SK-N-SH (cell line): ENCODE data around the gene ASAP2. TPM values are rescaled to one million over a fixed set of nuclear protein-coding genes. Genes with fewer than 3 reads are reported as not detected.

ENCODE experiments used
- CTCF ChIA-PET: fragments of 300-600, 350-600 bp; formaldehyde crosslinking; extraction: SDS; loops from one replicate; lab custom pipeline; 2021; lab: Yijun Ruan, JAX
- POLR2A ChIA-PET: fragments of 350-600 bp; sonication (Branson Sonifier 250); formaldehyde crosslinking; extraction: SDS; loops from one replicate; lab custom pipeline; 2020; ENCODE audit warnings: antibody characterized with exemption, inconsistent platforms; lab: Yijun Ruan, JAX
- DNase-seq: peaks from one replicate; pipeline ENCODE4 v3.0.0; 2012
- H2AFZ ChIP-seq: fragments of 200-600 bp; sonication (generic); 2 replicates; pipeline ENCODE4 v1.8.1; 2016; ENCODE audit warnings: antibody characterized with exemption, mild to moderate bottlenecking, low read depth
- H3F3A ChIP-seq: fragments of 200-600 bp; sonication (generic); replicated peaks from 2 replicates; pipeline ENCODE3; 2016; ENCODE audit warnings: antibody characterized with exemption, mild to moderate bottlenecking; ENCODE audit not compliant: insufficient read depth
- H3K27ac ChIP-seq, 2 experiments: fragments of 200-500 bp in 1 of 2; fragments of 200-600 bp in 1 of 2; sonication (Bioruptor generic) in 1 of 2; sonication (generic), shearing (Covaris generic) in 1 of 2; 2 replicates each; pipeline versions ENCODE4 v1.5.1 to v1.6.1; 2014 to 2016; ENCODE audit warnings: low read depth in 2 of 2, inconsistent platforms in 1 of 2, low read length in 1 of 2, mild to moderate bottlenecking in 1 of 2, mixed read lengths in 1 of 2
- H3K27me3 ChIP-seq: fragments of 200-600 bp; sonication (generic), shearing (Covaris generic); 2 replicates; pipeline ENCODE4 v1.6.1; 2016; ENCODE audit warnings: mixed run types; ENCODE audit not compliant: insufficient read depth
- H3K36me3 ChIP-seq, 2 experiments: fragments of 200-500 bp in 1 of 2; fragments of 200-600 bp in 1 of 2; sonication (Bioruptor generic) in 1 of 2; sonication (generic) in 1 of 2; replicated peaks in 1 of 2; 2 replicates each; pipeline versions ENCODE3 to v1.5.1; 2014 to 2016; ENCODE audit warnings: low read length in 1 of 2, mild to moderate bottlenecking in 1 of 2; ENCODE audit not compliant: insufficient read depth in 2 of 2, control insufficient read depth in 1 of 2
- H3K4me1 ChIP-seq, 2 experiments: fragments of 200-500 bp in 1 of 2; fragments of 200-600 bp in 1 of 2; sonication (Bioruptor generic) in 1 of 2; sonication (generic), shearing (Covaris generic) in 1 of 2; 2 replicates each; pipeline versions ENCODE4 v1.5.1 to v1.6.1; 2014 to 2016; ENCODE audit warnings: low read depth in 1 of 2, low read length in 1 of 2, mixed run types in 1 of 2; ENCODE audit not compliant: insufficient read depth in 2 of 2, control insufficient read depth in 1 of 2
- H3K4me2 ChIP-seq: fragments of 200-600 bp; sonication (generic), shearing (Covaris generic); 2 replicates; pipeline ENCODE4 v1.6.1; 2017; ENCODE audit warnings: mixed run types
- H3K4me3 ChIP-seq, 2 experiments: fragments of 200-500 bp in 1 of 2; fragments of 200-600 bp in 1 of 2; sonication (Bioruptor generic) in 1 of 2; sonication (generic), shearing (Covaris generic) in 1 of 2; 2 replicates each; pipeline versions ENCODE4 v1.5.1 to v1.8.1; 2014 to 2016; ENCODE audit warnings: low read depth in 2 of 2, inconsistent platforms in 1 of 2, low read length in 1 of 2, mild to moderate bottlenecking in 1 of 2, mixed read lengths in 1 of 2, moderate library complexity in 1 of 2
- H3K79me2 ChIP-seq: fragments of 200-600 bp; sonication (generic); 2 replicates; pipeline ENCODE4 v1.8.1; 2017; ENCODE audit warnings: mild to moderate bottlenecking; ENCODE audit not compliant: insufficient read depth
- H3K9ac ChIP-seq: fragments of 200-600 bp; sonication (generic); 2 replicates; pipeline ENCODE4 v1.6.1; 2017; ENCODE audit warnings: mixed run types
- H3K9me2 ChIP-seq: fragments of 200-600 bp; sonication (generic); 2 replicates; pipeline ENCODE4 v1.6.1; 2017; ENCODE audit warnings: mixed run types
- H3K9me3 ChIP-seq: fragments of 200-600 bp; sonication (generic); 2 replicates; pipeline ENCODE4 v1.6.1; 2017; ENCODE audit warnings: mixed run types, mild to moderate bottlenecking, moderate library complexity
- H4K20me1 ChIP-seq: fragments of 200-600 bp; sonication (generic); 2 replicates; pipeline ENCODE4 v1.6.1; 2017; ENCODE audit warnings: mild to moderate bottlenecking, mixed run types; ENCODE audit not compliant: insufficient read depth
- CHD2 ChIP-seq: fragments of 150-350 bp; IDR thresholded peaks from 2 replicates; pipeline ENCODE4 v1.6.1; 2018; ENCODE audit warnings: low read length; ENCODE audit not compliant: partially characterized antibody
- ELF1 ChIP-seq: IDR thresholded peaks from 2 replicates; pipeline ENCODE4 v1.4.0; 2012
- FOXJ3 ChIP-seq: sonication (generic); formaldehyde crosslinking; IDR thresholded peaks from 2 replicates; pipeline ENCODE4 v1.5.1; 2020; ENCODE audit warnings: mild to moderate bottlenecking, missing genetic modification reagents
- GABPA ChIP-seq: IDR thresholded peaks from 2 replicates; pipeline ENCODE4 v1.4.0; 2012; ENCODE audit warnings: low read depth, mild to moderate bottlenecking
- GATA2 ChIP-seq: sonication (generic); formaldehyde crosslinking; IDR thresholded peaks from 2 replicates; pipeline ENCODE4 v1.5.0; 2020; ENCODE audit warnings: mild to moderate bottlenecking, missing genetic modification reagents
- JUND ChIP-seq: IDR thresholded peaks from 2 replicates; pipeline ENCODE4 v1.4.0; 2012
- MEF2A ChIP-seq: IDR thresholded peaks from 2 replicates; pipeline ENCODE4 v1.4.0; 2012; ENCODE audit warnings: low read depth, borderline replicate concordance
- POLR2AphosphoS5 ChIP-seq: IDR thresholded peaks from 2 replicates; pipeline ENCODE4 v1.6.1; 2012; ENCODE audit warnings: low read depth, low read length
- RAD21 ChIP-seq: IDR thresholded peaks from 2 replicates; pipeline ENCODE4 v1.6.1; 2012; ENCODE audit warnings: mild to moderate bottlenecking, low read length
- RCOR1 ChIP-seq: fragments of 150-350 bp; IDR thresholded peaks from 2 replicates; pipeline ENCODE4 v1.6.1; 2017; ENCODE audit warnings: antibody characterized with exemption, low read length
- SMC3 ChIP-seq: IDR thresholded peaks from 2 replicates; pipeline ENCODE4 v1.6.1; 2012; ENCODE audit warnings: low read depth, low read length, improper control_type of control experiment
- TCF12 ChIP-seq: IDR thresholded peaks from 2 replicates; pipeline ENCODE4 v1.4.0; 2012
- YY1 ChIP-seq: IDR thresholded peaks from 2 replicates; pipeline ENCODE4 v1.4.0; 2012; ENCODE audit warnings: low read depth, mild to moderate bottlenecking
- WGBS: methylation state at CpG from one replicate; pipeline ENCODE4 v1.1.6; 2017; ENCODE audit warnings: low lambda C conversion rate; 5-methylcytosine and 5-hydroxymethylcytosine counted together
- polyA plus RNA-seq, 3 experiments: library from polyadenylated mRNA; depleted of rRNA; stranded (reverse); fragments of >200 nt; gene quantifications; 2 replicates each; pipeline ENCODE4 v1.2.3, GENCODE V29; 2012
- TF ChIP-seq, protein P1 (sequence below): fragments of 200-600 bp; sonication (generic); IDR thresholded peaks from 2 replicates; pipeline ENCODE4 v1.6.1; 2017; ENCODE audit warnings: antibody characterized with exemption, mild to moderate bottlenecking, moderate library complexity
- TF ChIP-seq, protein P2 (sequence below): IDR thresholded peaks from 2 replicates; pipeline ENCODE4 v1.4.0; 2012; ENCODE audit warnings: low read depth, borderline replicate concordance
- TF ChIP-seq, protein P3 (sequence below): IDR thresholded peaks from 2 replicates; pipeline ENCODE4 v1.4.0; 2012; ENCODE audit warnings: low read depth
- TF ChIP-seq, protein P4 (sequence below): IDR thresholded peaks from 2 replicates; pipeline ENCODE4 v1.6.1; 2012; ENCODE audit warnings: mild to moderate bottlenecking, low read depth, low read length, moderate library complexity

Gene ASAP2
- polyA plus RNA-seq, 1 of the 3 experiments (the other 2 are of a cell fraction): 37.9 TPM

DNA sequence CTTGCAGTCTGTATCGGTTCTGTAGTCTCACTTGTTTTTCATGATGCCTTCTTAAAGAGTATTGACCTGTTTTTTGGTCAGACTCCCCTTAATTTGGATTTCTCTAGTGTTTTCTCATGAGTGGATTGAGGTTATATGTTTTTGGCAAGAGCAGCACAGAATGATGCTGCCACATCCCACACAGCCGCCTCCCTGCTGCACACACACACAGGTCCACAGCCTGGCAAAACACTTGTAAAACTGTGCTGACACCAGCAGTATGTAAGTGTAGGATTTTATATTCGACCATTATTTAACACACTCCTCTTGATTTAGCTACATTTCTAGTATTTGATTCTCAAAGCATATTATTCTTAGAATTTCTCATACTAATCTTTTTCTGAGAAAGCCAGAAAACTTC is 148.7 kb downstream of the ASAP2 start:
- H3K4me3 ChIP-seq: no peak overlapping the region
- H3K27me3 ChIP-seq: no peaks in the 10 kb centered on the region
- no peaks in the 10 kb centered on the region; a peak in 1 of 4 replicates for H3K4me1 ChIP-seq
- no peaks in the 10 kb centered on the region for H3K9me2 ChIP-seq
- H3K9me3 ChIP-seq: no peaks in the 10 kb centered on the region
- H3K27ac ChIP-seq: no peak overlapping the region
- H2AFZ ChIP-seq: no peak overlapping the region
- H3K79me2 ChIP-seq: peaks cover 3% of the 10 kb centered on the region; the same call in 1 of the 2 replicates
- no peak overlapping the region for H3K9ac ChIP-seq
- H4K20me1 ChIP-seq: no peaks in the 10 kb centered on the region
- 96% methylated on average over 3 of the region's 3 CpGs for WGBS
- peaks cover 89 to 94% of the 10 kb centered on the region in 2 experiments for H3K36me3 ChIP-seq
- POLR2A ChIA-PET: no interaction called here
- peaks cover 13% of the 10 kb centered on the region for H3F3A ChIP-seq
- TF ChIP-seq, protein P1, sequence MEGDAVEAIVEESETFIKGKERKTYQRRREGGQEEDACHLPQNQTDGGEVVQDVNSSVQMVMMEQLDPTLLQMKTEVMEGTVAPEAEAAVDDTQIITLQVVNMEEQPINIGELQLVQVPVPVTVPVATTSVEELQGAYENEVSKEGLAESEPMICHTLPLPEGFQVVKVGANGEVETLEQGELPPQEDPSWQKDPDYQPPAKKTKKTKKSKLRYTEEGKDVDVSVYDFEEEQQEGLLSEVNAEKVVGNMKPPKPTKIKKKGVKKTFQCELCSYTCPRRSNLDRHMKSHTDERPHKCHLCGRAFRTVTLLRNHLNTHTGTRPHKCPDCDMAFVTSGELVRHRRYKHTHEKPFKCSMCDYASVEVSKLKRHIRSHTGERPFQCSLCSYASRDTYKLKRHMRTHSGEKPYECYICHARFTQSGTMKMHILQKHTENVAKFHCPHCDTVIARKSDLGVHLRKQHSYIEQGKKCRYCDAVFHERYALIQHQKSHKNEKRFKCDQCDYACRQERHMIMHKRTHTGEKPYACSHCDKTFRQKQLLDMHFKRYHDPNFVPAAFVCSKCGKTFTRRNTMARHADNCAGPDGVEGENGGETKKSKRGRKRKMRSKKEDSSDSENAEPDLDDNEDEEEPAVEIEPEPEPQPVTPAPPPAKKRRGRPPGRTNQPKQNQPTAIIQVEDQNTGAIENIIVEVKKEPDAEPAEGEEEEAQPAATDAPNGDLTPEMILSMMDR: no peak
- TF ChIP-seq GABPA: no peak
- TF ChIP-seq, protein P2, sequence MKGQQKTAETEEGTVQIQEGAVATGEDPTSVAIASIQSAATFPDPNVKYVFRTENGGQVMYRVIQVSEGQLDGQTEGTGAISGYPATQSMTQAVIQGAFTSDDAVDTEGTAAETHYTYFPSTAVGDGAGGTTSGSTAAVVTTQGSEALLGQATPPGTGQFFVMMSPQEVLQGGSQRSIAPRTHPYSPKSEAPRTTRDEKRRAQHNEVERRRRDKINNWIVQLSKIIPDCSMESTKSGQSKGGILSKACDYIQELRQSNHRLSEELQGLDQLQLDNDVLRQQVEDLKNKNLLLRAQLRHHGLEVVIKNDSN: no peak
- no peak for TF ChIP-seq JUND
- TF ChIP-seq YY1: no peak
- no peak for TF ChIP-seq RAD21
- no peak for TF ChIP-seq FOXJ3
- TF ChIP-seq SMC3: no peak
- TF ChIP-seq POLR2AphosphoS5: no peak
- TF ChIP-seq TCF12: no peak
- no peak for TF ChIP-seq MEF2A
- no peak for TF ChIP-seq CHD2
- no peak for TF ChIP-seq GATA2 (CRISPR knock-in tag)
- no peak for TF ChIP-seq RCOR1
- TF ChIP-seq, protein P3, sequence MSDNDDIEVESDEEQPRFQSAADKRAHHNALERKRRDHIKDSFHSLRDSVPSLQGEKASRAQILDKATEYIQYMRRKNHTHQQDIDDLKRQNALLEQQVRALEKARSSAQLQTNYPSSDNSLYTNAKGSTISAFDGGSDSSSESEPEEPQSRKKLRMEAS: no peak
- TF ChIP-seq ELF1: no peak
- TF ChIP-seq, protein P4, sequence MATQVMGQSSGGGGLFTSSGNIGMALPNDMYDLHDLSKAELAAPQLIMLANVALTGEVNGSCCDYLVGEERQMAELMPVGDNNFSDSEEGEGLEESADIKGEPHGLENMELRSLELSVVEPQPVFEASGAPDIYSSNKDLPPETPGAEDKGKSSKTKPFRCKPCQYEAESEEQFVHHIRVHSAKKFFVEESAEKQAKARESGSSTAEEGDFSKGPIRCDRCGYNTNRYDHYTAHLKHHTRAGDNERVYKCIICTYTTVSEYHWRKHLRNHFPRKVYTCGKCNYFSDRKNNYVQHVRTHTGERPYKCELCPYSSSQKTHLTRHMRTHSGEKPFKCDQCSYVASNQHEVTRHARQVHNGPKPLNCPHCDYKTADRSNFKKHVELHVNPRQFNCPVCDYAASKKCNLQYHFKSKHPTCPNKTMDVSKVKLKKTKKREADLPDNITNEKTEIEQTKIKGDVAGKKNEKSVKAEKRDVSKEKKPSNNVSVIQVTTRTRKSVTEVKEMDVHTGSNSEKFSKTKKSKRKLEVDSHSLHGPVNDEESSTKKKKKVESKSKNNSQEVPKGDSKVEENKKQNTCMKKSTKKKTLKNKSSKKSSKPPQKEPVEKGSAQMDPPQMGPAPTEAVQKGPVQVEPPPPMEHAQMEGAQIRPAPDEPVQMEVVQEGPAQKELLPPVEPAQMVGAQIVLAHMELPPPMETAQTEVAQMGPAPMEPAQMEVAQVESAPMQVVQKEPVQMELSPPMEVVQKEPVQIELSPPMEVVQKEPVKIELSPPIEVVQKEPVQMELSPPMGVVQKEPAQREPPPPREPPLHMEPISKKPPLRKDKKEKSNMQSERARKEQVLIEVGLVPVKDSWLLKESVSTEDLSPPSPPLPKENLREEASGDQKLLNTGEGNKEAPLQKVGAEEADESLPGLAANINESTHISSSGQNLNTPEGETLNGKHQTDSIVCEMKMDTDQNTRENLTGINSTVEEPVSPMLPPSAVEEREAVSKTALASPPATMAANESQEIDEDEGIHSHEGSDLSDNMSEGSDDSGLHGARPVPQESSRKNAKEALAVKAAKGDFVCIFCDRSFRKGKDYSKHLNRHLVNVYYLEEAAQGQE: no peak
- no peak for DNase-seq
- CTCF ChIA-PET: interaction anchor here (1.2 to 4.2 kb wide), 6 partner anchors 11 to 216 kb away, joined by 3 to 18 read pairs (median 4); no protein-coding TSS in a partner anchor
- H3K4me2 ChIP-seq: no peak overlapping the region
